Ovary (tissue), 3 donors: ENCODE data around the gene ERLIN1.

Source experiments
- CTCF ChIP-seq, 3 donors: fragments of 450-650 bp in 2 of 3; fragments of 200-600 bp in 1 of 3; IDR thresholded peaks; one replicate each; pipeline versions ENCODE4 v1.5.1 to v1.8.0; 2016 to 2022; ENCODE audit warnings: antibody characterized with exemption in 3 of 3, mild to moderate bottlenecking in 1 of 3
- POLR2A ChIP-seq: fragments of 450-650 bp; IDR thresholded peaks from one replicate; pipeline ENCODE4 v1.6.1; 2017; ENCODE audit warnings: antibody characterized with exemption, mild to moderate bottlenecking, moderate library complexity
- donor health status: DM: no; HTN: no; CAD: no.

GRCh38 chr10:100155936-100156335 lies 29.9 kb downstream of the ERLIN1 start:
- TF ChIP-seq CTCF (IDR thresholded peaks at IDR 0.05) (no peak), POLR2A (no peak)
